Subcutaneous adipose tissue (tissue), 4 donors: ENCODE results near the gene STAT4. TPM values are rescaled to one million over a fixed set of nuclear protein-coding genes. Genes with fewer than 3 reads are reported as not detected.

Source experiments
- CTCF ChIP-seq: fragments of 450-650 bp; IDR thresholded peaks from one replicate; pipeline ENCODE4 v1.5.1; 2016; ENCODE audit warnings: low read depth, mild to moderate bottlenecking, control low read depth, antibody characterized with exemption, moderate library complexity
- total RNA-seq, 4 donors: library from RNA; depleted of rRNA; stranded (reverse); fragments of >200 nt; gene quantifications; one replicate each; pipeline ENCODE4 v1.1.0, GENCODE V29; 2016

The STAT4 gene
- total RNA-seq, 4 donors from 2014 or later = 4.4 to 14.7 (median 6.7) TPM

- no peak for TF ChIP-seq CTCF
Measured at GRCh38 chr2:191144217-191144616, 6.6 kb downstream of the STAT4 start.

- TF ChIP-seq CTCF = no peak
Measured at GRCh38 chr2:191143791-191144190, 7.0 kb downstream of the STAT4 start.

- no peak for TF ChIP-seq CTCF
Measured at GRCh38 chr2:191128911-191129304, 21.9 kb downstream of the STAT4 start.

- no peak for TF ChIP-seq CTCF
Measured at GRCh38 chr2:191128172-191128910, 22.5 kb downstream of the STAT4 start.

GRCh38 chr2:191127235-191127634, 23.6 kb downstream of the STAT4 start:
- TF ChIP-seq CTCF = no peak

GRCh38 chr2:191126386-191127085, 24.3 kb downstream of the STAT4 start:
- TF ChIP-seq CTCF = no peak

GRCh38 chr2:191125646-191126045, 25.1 kb downstream of the STAT4 start:
- TF ChIP-seq CTCF = no peak
